ENCODE data around the gene GYPB. TPM values are rescaled to one million over a fixed set of nuclear protein-coding genes. Genes with fewer than 3 reads are reported as not detected.
"Not testable (repeated sequence)": the region's sequence is repeated elsewhere in the genome, so short reads cannot be mapped to it uniquely, and the experiment has no call there.

Gene GYPB
- total RNA-seq (1 to 10 TPM in 1 of 9 donors, not detected in 8; 1.1 TPM), polyA plus RNA-seq (not detected)
- long read RNA-seq, donor 1, result 0 reads
- long read RNA-seq, donor 2, result 0 reads
- long read RNA-seq, donor 3, result 0 reads

DNA sequence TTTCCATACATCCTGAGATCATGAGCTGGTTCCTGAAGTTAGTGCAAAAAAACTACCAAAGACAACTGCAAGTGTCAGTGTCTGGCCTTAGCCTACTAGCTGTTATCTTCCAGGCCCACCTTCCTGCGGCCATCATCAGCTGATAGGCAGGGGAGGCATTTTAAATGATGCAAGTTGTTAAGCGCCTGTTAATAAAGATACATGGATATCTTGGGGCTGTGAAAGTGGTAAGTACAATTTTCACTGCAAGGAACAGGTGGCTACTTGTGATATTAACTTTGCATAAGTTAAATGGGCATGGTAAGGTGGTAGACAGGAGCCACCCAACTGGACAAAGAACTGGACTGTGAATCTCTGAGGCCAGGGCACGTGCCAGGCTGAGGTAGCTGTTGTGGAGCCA lies at the start of gene GYPB:
Gene GYPB, minus strand, starts transcription at position 104 of the 400 bp plus-strand sequence. Its CDS starts 93 bp downstream, at position 11.
- H3K27ac ChIP-seq; DNase-seq; H3K9me3 ChIP-seq; H3K4me3 ChIP-seq; H3K36me3 ChIP-seq; ATAC-seq; intact Hi-C loops (cut with DNase I); H3K4me1 ChIP-seq; H3K27me3 ChIP-seq: not testable (repeated sequence)
- WGBS, 4 donors, result 57 to 72% (median 66%) methylated on average over 3 of the region's 3 CpGs

DNA sequence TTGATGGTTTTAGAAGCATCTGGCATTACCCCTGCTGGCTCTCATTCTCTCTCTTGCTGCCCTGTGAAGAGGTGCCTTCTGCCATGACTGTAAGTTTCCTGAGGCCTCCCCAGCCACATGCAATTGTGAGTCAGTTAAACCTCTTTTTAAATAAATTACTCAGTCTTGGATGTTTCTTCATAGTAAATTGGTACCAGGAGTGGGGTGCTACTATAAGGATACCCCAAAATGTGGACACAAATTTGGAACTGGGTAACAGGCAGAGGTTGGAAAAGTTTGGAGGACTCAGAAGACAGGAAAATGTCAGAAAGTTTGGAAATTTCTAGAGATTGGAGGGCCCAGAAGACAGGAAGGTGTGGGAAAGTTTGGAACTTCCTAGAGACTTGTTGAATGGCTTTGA lies 42.4 kb upstream of the GYPB start:
- intact Hi-C loops (cut with DNase I); H3K27me3 ChIP-seq; H3K4me1 ChIP-seq; H3K4me3 ChIP-seq; H3K36me3 ChIP-seq; ATAC-seq; DNase-seq; H3K27ac ChIP-seq: not testable (repeated sequence)
- peaks cover 0 to 14% (median 0%) of the 10 kb centered on the region in 12 donors for H3K9me3 ChIP-seq

DNA sequence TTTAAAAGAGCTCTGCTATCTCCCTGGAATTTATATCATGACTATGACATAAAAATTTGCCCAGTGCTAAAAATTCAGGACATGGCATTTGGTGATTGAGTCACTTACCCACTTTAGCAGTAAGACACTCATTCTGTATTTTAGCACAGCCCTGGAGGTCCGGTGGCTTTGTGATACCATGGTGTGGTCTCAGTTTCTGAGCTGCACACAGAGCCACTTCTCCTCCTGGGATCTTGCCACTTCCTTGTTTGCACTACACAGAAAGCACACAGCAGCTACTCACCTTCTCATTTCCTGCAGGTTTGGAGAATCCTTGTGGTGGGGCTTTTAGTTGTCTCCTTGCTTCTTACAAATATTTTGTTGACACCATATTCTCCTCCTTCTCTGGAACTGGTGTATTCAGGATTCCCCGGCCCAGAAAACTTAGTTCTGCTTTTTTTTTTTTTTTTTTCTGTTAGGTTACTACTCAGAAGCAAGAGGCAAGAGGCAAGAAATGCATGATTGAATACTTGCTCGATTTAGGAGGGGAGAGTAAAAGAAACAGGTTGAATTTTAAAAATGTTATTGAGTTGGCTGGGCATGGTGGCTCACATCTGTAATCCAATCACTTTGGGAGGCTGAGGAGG lies 41.2 kb upstream of the GYPB start:
- H3K27ac ChIP-seq; DNase-seq; ATAC-seq; H3K27me3 ChIP-seq; H3K4me3 ChIP-seq; intact Hi-C loops (cut with DNase I); H3K36me3 ChIP-seq; H3K4me1 ChIP-seq: not testable (repeated sequence)
- H3K9me3 ChIP-seq, result peaks cover 0 to 14% (median 0%) of the 10 kb centered on the region in 12 donors
- 66 to 72% (median 69%) methylated on average over 3 of the region's 3 CpGs for WGBS, 4 donors

DNA sequence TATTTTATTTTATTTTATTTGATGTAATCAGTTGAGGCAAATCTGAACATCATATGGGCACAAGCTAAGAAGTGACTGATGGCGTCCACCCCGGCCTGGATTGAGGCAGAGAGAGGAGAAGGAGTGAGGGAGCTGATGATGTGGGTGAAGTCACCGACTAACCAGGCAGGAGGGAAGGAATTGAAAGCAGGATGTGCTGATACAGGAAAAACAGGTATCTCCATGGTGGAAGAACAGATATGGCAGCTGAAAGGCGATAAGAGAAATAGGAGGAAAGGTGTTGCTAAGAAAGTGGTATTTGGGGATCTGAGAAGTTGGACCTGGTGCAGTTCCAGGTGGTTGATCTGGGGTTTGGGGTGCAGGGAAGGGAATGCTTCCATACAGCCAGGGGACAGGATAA lies 37.6 kb upstream of the GYPB start:
- Histone ChIP-seq H3K9me3 (peaks cover 0 to 12% (median 0%) of the 10 kb centered on the region in 12 donors), H3K4me3 (no peak overlapping the region), H3K36me3 (no peaks in the 10 kb centered on the region), H3K4me1 (no peaks in the 10 kb centered on the region), H3K27me3 (no peaks in the 10 kb centered on the region), H3K27ac (no peak overlapping the region)
- WGBS, 4 donors, result 77 to 91% (median 84%) methylated on average over 4 of the region's 4 CpGs
- no peak for TF ChIP-seq POLR2A (IDR thresholded peaks at IDR 0.05)
- TF ChIP-seq, protein P1, sequence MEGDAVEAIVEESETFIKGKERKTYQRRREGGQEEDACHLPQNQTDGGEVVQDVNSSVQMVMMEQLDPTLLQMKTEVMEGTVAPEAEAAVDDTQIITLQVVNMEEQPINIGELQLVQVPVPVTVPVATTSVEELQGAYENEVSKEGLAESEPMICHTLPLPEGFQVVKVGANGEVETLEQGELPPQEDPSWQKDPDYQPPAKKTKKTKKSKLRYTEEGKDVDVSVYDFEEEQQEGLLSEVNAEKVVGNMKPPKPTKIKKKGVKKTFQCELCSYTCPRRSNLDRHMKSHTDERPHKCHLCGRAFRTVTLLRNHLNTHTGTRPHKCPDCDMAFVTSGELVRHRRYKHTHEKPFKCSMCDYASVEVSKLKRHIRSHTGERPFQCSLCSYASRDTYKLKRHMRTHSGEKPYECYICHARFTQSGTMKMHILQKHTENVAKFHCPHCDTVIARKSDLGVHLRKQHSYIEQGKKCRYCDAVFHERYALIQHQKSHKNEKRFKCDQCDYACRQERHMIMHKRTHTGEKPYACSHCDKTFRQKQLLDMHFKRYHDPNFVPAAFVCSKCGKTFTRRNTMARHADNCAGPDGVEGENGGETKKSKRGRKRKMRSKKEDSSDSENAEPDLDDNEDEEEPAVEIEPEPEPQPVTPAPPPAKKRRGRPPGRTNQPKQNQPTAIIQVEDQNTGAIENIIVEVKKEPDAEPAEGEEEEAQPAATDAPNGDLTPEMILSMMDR (IDR thresholded peaks at IDR 0.05), result no peak
- DNase-seq, result no peak
- intact Hi-C loops (cut with DNase I), result no loop called here
- no peak for ATAC-seq

DNA sequence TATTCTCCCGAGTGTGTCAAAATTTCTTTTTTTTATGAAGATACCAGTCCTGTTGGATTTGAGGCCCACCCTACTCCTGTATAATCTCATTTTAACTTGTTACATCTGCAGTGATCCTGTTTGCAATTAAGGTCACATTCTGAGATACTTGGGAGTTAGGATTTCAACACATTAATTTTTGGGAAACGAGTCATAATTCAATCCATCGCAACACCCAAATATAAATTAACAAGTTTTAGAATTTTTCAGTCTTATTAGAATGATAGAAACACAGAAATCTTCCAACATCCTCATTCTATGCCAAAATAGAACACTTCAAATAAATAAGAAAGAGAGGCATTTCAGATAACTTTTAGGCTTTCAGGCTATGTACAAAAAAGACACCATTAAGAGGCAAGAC lies 36.2 kb upstream of the GYPB start:
- 72 to 88% (median 84%) methylated on average over 3 of the region's 3 CpGs for WGBS, 4 donors
- H3K27me3 ChIP-seq; intact Hi-C loops (cut with DNase I); H3K36me3 ChIP-seq; ATAC-seq; H3K27ac ChIP-seq; H3K4me3 ChIP-seq; H3K4me1 ChIP-seq; DNase-seq; H3K9me3 ChIP-seq: not testable (repeated sequence)

DNA sequence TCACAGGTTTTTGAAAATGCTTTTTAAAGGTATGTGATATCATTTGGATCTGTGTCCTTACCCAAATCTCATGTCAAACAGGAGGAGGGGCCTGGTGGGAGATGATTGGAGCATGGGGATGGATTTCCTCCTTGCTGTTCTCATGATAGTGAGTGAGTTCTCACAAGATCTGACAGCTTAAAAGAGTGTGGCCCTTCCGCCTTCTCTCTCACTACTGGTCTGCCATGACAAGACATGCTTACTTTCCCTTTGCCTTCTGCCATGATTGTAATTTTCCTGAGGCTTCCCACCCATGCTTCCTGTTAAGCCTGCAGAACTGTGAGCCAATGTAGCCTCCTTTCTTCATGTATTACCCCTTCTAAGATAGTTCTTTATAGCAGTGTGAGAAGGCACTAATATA lies 32.3 kb upstream of the GYPB start:
- H3K27me3 ChIP-seq; H3K27ac ChIP-seq; H3K36me3 ChIP-seq; DNase-seq; H3K4me1 ChIP-seq; ATAC-seq; H3K9me3 ChIP-seq; intact Hi-C loops (cut with DNase I); H3K4me3 ChIP-seq: not testable (repeated sequence)
- WGBS, 4 donors, result 90 to 98% (median 93%) methylated on average over 1 of the region's 1 CpG

DNA sequence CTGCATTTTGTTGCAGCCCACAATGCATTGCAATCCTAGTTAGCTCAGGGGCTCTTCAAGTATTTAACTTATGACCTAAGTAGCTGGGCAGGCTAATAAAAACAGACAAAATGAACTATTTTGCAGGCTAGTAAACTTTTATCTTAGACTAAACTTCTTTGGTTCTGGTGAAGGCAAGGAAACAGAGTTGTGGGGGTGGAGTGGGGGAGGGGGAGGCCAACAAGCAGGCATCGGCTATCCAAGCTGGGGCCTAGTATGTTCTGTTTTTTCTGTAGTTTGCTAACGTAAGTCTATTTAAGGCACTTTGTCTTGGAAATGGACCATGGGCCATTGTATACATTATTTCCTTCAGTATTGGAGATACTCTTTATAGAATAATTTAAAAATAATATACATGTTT lies 31.5 kb upstream of the GYPB start:
- H3K9me3 ChIP-seq; H3K36me3 ChIP-seq; H3K27me3 ChIP-seq; ATAC-seq; intact Hi-C loops (cut with DNase I); H3K4me1 ChIP-seq; H3K27ac ChIP-seq; DNase-seq; H3K4me3 ChIP-seq: not testable (repeated sequence)
- 72 to 83% (median 80%) methylated on average over 2 of the region's 2 CpGs for WGBS, 4 donors

DNA sequence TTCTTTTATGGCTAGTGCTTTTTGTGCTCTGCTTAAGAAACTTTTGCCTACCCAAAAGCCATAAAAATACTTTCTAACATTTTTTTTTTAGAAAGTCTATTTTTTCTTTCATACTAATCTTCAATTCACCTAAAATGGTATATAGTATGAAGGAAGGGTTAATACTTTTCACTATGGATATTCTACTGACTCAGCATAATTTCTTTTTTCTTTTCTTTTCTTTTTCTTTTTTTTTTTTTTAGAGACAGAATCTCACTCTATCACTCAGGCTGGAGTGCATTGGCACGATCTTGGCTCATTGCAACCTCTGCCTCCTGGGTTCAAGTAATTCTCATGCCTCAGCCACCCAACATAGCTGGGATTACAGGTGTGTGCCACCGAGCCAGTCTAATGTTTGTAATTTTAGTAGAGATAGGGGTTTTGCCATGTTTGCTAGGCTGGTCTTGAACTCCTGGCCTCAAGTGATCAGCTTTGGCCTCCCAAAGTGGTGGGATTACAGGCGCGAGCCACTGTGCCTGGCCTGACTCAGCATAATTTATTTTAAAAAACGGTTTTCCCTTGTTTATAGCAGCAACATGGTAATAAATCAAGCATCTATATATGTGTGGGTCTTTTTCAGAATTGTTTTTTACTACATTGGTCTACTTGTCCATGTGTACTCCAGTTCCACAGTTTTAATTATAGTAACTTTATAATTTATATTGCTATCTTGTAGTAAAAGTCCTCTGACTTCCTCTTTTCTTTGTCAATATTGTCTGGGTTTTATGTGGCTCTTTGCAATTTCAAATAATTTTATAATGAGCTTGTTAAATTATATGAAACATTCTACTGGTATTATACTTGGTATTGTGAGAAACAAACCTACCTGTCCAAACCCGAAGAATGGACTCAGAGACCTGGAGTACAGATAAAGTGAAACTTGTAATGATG lies 30.6 kb upstream of the GYPB start:
- intact Hi-C loops (cut with DNase I); H3K9me3 ChIP-seq; H3K4me3 ChIP-seq; H3K36me3 ChIP-seq; H3K4me1 ChIP-seq; H3K27me3 ChIP-seq; ATAC-seq; H3K27ac ChIP-seq; DNase-seq: not testable (repeated sequence)
- 73 to 82% (median 76%) methylated on average over 6 of the region's 6 CpGs for WGBS, 4 donors

DNA sequence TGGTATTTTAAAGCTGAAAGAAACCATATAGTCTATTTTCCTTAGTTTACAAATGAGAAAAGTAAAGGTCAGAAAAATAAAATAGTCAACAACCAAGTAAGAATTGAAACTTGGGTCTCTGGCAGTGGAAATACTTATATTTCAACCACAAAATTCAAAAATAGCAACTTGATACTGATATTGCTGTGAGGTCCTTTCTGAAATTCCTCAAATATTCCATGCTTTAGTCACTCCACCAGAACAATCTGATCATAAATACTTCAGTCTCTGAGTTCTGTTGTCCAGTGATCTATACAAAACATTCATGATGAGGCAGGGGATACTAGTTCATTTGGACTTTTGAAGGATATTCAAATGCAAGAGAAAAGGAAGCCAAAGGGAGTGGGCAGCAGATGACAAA lies 25.8 kb upstream of the GYPB start:
- H3K36me3 ChIP-seq; ATAC-seq; H3K4me1 ChIP-seq; H3K9me3 ChIP-seq; H3K4me3 ChIP-seq; intact Hi-C loops (cut with DNase I); H3K27ac ChIP-seq; H3K27me3 ChIP-seq; DNase-seq: not testable (repeated sequence)

DNA sequence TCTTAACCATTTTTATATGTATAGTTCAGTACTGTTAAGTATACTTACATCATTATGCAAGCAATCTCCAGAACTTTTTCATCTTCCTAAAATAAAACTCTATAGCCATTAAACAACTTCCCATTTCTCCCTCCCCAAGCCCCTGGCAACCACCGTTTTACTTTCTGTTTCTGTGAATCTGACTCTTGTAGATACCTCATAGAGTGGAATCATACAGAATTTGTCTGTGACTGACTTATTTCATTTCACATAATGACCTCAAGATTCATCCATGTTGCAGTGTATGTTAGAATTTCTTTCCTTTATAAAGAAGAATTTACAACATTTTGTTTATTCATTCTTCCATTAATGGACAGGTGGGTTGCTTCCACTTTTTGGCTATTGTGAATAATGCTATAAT lies 13.4 kb upstream of the GYPB start:
- H3K36me3 ChIP-seq; H3K9me3 ChIP-seq; H3K4me1 ChIP-seq; DNase-seq; intact Hi-C loops (cut with DNase I); ATAC-seq; H3K27me3 ChIP-seq; H3K4me3 ChIP-seq; H3K27ac ChIP-seq: not testable (repeated sequence)
- 64 to 81% (median 73%) methylated on average over 1 of the region's 1 CpG for WGBS, 4 donors

All from heart left ventricle (tissue), 16 donors.